Fibroblast of pulmonary artery (primary cell): Measurements from ENCODE around the gene MMP10.

Experiments
- DNase-seq: peaks from one replicate; pipeline ENCODE4 v3.0.0-alpha.2; 2010; ENCODE audit warnings: low read depth
- H3K4me3 ChIP-seq: replicated peaks from 2 replicates; pipeline ENCODE4 v1.5.1; 2011; ENCODE audit warnings: low read depth, mild to moderate bottlenecking, control low read depth, low read length, moderate library complexity
- TF ChIP-seq, protein P1 (sequence below): IDR thresholded peaks from 2 replicates; pipeline ENCODE4 v1.5.1; 2011; ENCODE audit warnings: mild to moderate bottlenecking, control low read depth, low read length, inconsistent platforms; ENCODE audit errors: missing control alignments

MMP10 gene

GRCh38 chr11:102799681-102800340, 19.4 kb upstream of the MMP10 start:
- peak; percentile 46 for DNase-seq
- TF ChIP-seq, protein P1, sequence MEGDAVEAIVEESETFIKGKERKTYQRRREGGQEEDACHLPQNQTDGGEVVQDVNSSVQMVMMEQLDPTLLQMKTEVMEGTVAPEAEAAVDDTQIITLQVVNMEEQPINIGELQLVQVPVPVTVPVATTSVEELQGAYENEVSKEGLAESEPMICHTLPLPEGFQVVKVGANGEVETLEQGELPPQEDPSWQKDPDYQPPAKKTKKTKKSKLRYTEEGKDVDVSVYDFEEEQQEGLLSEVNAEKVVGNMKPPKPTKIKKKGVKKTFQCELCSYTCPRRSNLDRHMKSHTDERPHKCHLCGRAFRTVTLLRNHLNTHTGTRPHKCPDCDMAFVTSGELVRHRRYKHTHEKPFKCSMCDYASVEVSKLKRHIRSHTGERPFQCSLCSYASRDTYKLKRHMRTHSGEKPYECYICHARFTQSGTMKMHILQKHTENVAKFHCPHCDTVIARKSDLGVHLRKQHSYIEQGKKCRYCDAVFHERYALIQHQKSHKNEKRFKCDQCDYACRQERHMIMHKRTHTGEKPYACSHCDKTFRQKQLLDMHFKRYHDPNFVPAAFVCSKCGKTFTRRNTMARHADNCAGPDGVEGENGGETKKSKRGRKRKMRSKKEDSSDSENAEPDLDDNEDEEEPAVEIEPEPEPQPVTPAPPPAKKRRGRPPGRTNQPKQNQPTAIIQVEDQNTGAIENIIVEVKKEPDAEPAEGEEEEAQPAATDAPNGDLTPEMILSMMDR: no peak
- no peak overlapping the region for H3K4me3 ChIP-seq

DNA sequence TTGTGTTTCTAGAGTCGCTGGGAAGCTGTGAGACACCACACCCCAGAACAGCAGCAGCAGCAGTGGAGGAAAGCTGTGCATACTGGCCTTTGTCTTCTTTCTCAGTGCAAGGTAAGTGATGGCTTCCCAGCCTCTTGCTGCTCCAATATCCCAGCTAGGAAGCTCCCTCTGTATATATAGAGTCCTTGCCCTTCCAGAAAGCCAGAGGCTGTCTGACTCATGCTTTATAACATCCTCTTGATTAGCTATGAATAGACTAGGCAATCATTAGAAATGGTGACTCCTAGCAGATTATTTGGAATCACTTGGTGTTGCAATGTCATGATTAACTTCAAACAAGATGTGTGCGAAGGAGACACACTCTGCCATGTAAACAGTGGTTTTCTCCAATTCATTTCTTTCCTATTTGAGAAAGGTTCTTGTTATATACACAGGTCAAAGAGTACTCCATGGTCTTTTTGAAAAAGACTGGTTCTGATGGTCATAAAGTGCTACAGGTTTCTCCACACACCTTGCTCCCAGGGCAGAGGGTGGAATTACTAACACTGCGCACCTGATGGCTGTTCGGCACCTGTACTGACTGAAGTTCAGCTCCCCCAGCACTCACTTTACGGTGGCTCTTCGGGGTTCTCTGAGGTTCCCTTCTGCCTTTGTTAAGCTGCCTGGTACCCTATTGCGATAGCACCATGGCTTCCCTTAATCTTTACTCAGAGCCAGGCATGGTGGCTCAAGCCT, 17.8 kb upstream of the MMP10 start, which contains the start of gene MMP1:
TSS of gene MMP1 (minus strand) at position 149 of the 735 bp plus-strand sequence. CDS start at position 81, 68 bp downstream.
- TF ChIP-seq, protein P1: no peak
- DNase-seq: peak; percentile 50
- H3K4me3 ChIP-seq: no peak within 1 kb of the TSS

DNA sequence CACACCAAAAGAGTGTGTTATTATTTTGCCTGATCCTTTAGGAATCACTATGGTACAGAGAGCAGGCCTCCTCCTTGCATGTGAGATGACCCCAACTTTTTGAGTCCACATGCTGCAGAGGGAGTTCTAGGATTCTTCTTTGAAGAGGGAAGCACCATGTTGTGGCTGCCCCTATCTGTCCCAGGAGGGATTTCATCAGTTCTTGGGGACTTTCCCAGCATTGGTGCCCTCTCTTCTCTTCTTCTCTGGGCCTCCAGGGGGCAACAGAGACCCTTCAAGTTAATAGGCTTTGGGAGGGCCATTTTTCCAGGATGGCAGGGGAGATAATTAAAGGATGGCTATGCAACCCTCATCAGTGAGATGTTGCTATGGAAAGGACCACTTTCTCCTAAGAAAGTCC, 14.0 kb upstream of the MMP10 start:
- TF ChIP-seq, protein P1: peak; percentile 53
- no peak overlapping the region for H3K4me3 ChIP-seq
- peak; percentile 42 for DNase-seq

DNA sequence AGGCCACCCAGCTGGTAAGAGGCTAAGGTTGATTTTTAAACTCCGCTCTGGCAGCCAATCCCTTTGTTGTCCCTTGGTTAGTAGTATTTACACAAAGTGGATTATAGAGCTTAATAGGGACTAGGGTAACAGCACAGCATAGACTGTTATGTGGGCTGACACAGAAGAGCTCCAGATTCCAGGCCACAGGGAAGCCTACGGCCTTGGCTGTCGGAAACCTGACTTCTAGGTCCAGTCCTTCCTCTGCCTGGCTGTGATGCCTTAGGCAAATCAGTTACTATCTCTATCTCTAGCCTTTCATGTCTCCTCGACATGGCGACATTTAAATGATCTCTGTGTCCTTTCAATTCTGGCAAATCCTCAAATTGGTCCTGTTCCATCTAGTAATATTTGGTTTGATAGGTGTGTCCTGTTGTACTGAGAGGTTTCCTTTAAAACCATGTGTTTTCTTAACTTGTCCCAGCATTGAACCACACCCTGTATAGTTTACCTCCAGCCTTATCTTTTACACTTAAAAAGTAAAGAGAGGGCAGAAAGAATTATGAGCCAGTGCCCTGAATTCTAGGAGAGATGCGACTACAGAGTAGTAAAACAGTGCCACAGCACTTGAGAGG, 13.4 kb upstream of the MMP10 start:
- no peak for DNase-seq
- TF ChIP-seq, protein P1: no peak
- H3K4me3 ChIP-seq: no peak overlapping the region

- no peak overlapping the region for H3K4me3 ChIP-seq
- TF ChIP-seq, protein P1: no peak
- DNase-seq: no peak
Observed at GRCh38 chr11:102792604-102793003, 12.2 kb upstream of the MMP10 start.

- DNase-seq: no peak
- TF ChIP-seq, protein P1: no peak
Observed at GRCh38 chr11:102791271-102792036, 11.0 kb upstream of the MMP10 start.

More at GRCh38 chr11:102791271-102792036, 11.0 kb upstream of the MMP10 start:
- no peak overlapping the region for H3K4me3 ChIP-seq
